Common myeloid progenitor, CD34-positive (primary cell): ENCODE results near the gene ANGPTL5.

Experiments used
- CTCF ChIA-PET: fragments of 350-600 bp; sonication (Branson Sonifier 250); formaldehyde crosslinking; loops from one replicate; lab custom pipeline; 2021; ENCODE audit warnings: antibody characterized with exemption; lab: Charles Lee
- POLR2A ChIA-PET: fragments of 350-600 bp; sonication (Branson Sonifier 250); formaldehyde crosslinking; loops from one replicate; lab custom pipeline; 2021; ENCODE audit warnings: antibody characterized with exemption; lab: Charles Lee
- DNase-seq, 3 donors: peaks; one replicate each; pipeline versions ENCODE4 v3.0.0 to v3.0.0-alpha.2; 2013
- H3K27ac ChIP-seq, 2 experiments: 1 replicate in 1 of 2; 2 replicates in 1 of 2; pipeline ENCODE4 v1.7.0; 2013; ENCODE audit warnings: inconsistent platforms in 2 of 2, low read length in 2 of 2, mild to moderate bottlenecking in 2 of 2, low read depth in 1 of 2, moderate library complexity in 1 of 2; ENCODE audit not compliant: severe bottlenecking in 2 of 2, insufficient read depth in 1 of 2, poor library complexity in 1 of 2
- H3K27me3 ChIP-seq, 5 experiments: replicated peaks in 2 of 5; 1 replicate in 3 of 5; 2 replicates in 2 of 5; pipeline versions ENCODE4 v1.6.1 to v1.7.0; 2013; ENCODE audit warnings: low read length in 4 of 5, mild to moderate bottlenecking in 2 of 5, moderate library complexity in 2 of 5, inconsistent platforms in 1 of 5; ENCODE audit not compliant: insufficient read depth in 5 of 5, control insufficient read depth in 4 of 5
- H3K36me3 ChIP-seq, 4 experiments: 1 replicate in 2 of 4; 2 replicates in 2 of 4; pipeline versions ENCODE4 v1.6.1 to v1.7.0; 2013; ENCODE audit warnings: low read length in 3 of 4, control low read depth in 1 of 4, mild to moderate bottlenecking in 1 of 4; ENCODE audit not compliant: control insufficient read depth in 4 of 4, insufficient read depth in 4 of 4
- H3K4me1 ChIP-seq, 4 experiments: 1 replicate in 3 of 4; 2 replicates in 1 of 4; pipeline versions ENCODE4 v1.6.1 to v1.7.1; 2013; ENCODE audit warnings: low read length in 3 of 4, mild to moderate bottlenecking in 3 of 4, control low read depth in 1 of 4, inconsistent platforms in 1 of 4, moderate library complexity in 1 of 4; ENCODE audit not compliant: control insufficient read depth in 4 of 4, insufficient read depth in 4 of 4; ENCODE audit errors: control extremely low read depth in 1 of 4
- H3K4me3 ChIP-seq, 7 experiments: 1 replicate in 4 of 7; 2 replicates in 3 of 7; pipeline versions ENCODE4 v1.5.1 to v1.7.0; 2013; ENCODE audit warnings: mild to moderate bottlenecking in 7 of 7, low read length in 6 of 7, moderate library complexity in 6 of 7, inconsistent platforms in 2 of 7, low read depth in 2 of 7, control low read depth in 1 of 7; ENCODE audit not compliant: insufficient read depth in 4 of 7, control insufficient read depth in 1 of 7; ENCODE audit errors: extremely low read depth in 1 of 7
- H3K9me3 ChIP-seq, 5 experiments: 1 replicate in 4 of 5; 2 replicates in 1 of 5; pipeline versions ENCODE4 v1.6.1 to v1.7.1; 2013; ENCODE audit warnings: low read length in 4 of 5, mild to moderate bottlenecking in 2 of 5, inconsistent platforms in 1 of 5, low read depth in 1 of 5, moderate library complexity in 1 of 5; ENCODE audit not compliant: control insufficient read depth in 4 of 5, insufficient read depth in 2 of 5; ENCODE audit errors: control extremely low read depth in 1 of 5
- WGBS: methylation state at CpG from one replicate; pipeline ENCODE4 v1.1.5; 2013; ENCODE audit not compliant: insufficient coverage; 5-methylcytosine and 5-hydroxymethylcytosine counted together

The ANGPTL5 gene

GRCh38 chr11:101870510-101870909 is 45.8 kb downstream of the ANGPTL5 start:
- no peaks in the 10 kb centered on the region for H3K36me3 ChIP-seq
- ChIA-PET POLR2A (no interaction called here), CTCF (interaction anchor here (1.0 kb wide), 1 partner anchor 9 kb away, joined by 4 read pairs; no protein-coding TSS in a partner anchor)
- no peaks in the 10 kb centered on the region for H3K9me3 ChIP-seq
- no peak overlapping the region for H3K4me3 ChIP-seq
- DNase-seq, result no peak
- H3K4me1 ChIP-seq, result no peaks in the 10 kb centered on the region
- H3K27ac ChIP-seq, result no peak overlapping the region
- peaks cover 1 to 8% (median 2%) of the 10 kb centered on the region in 5 experiments for H3K27me3 ChIP-seq
- WGBS, result 98% methylated on average over 5 of the region's 6 CpGs

- DNase-seq, result no peak
- Histone ChIP-seq H3K27me3 (peaks cover 1 to 8% (median 2%) of the 10 kb centered on the region in 5 experiments), H3K4me3 (no peak overlapping the region), H3K36me3 (no peaks in the 10 kb centered on the region), H3K27ac (no peak overlapping the region), H3K4me1 (no peaks in the 10 kb centered on the region), H3K9me3 (peaks cover 0 to 3% (median 0%) of the 10 kb centered on the region in 5 experiments)
- CTCF ChIA-PET, result interaction anchor here (3.5 kb wide), 1 partner anchor 139 kb away, joined by 18 read pairs; no protein-coding TSS in a partner anchor
- 100% methylated on average over 1 of the region's 2 CpGs for WGBS
- POLR2A ChIA-PET, result no interaction called here
Observed at GRCh38 chr11:101867951-101868350, 48.4 kb downstream of the ANGPTL5 start.

- no peak for DNase-seq
- POLR2A ChIA-PET, result no interaction called here
- peaks cover 0 to 3% (median 0%) of the 10 kb centered on the region in 5 experiments for H3K9me3 ChIP-seq
- no peak overlapping the region for H3K4me3 ChIP-seq
- no peaks in the 10 kb centered on the region for H3K36me3 ChIP-seq
- peaks cover 1 to 8% (median 2%) of the 10 kb centered on the region in 5 experiments for H3K27me3 ChIP-seq
- no peak overlapping the region for H3K27ac ChIP-seq
- 100% methylated on average over 3 of the region's 5 CpGs for WGBS
- CTCF ChIA-PET, result interaction anchor here (3.5 kb wide), 1 partner anchor 140 kb away, joined by 18 read pairs; no protein-coding TSS in a partner anchor
- no peaks in the 10 kb centered on the region for H3K4me1 ChIP-seq
Observed at GRCh38 chr11:101866619-101867491, 49.5 kb downstream of the ANGPTL5 start.

GRCh38 chr11:101864098-101864497 is 52.2 kb downstream of the ANGPTL5 start:
- H3K9me3 ChIP-seq, result peaks cover 0 to 3% (median 0%) of the 10 kb centered on the region in 5 experiments
- ChIA-PET CTCF (interaction anchor here (0.6 to 6.8 kb wide), 5 partner anchors 15 to 802 kb away, joined by 3 to 110 read pairs (median 3); no protein-coding TSS in a partner anchor), POLR2A (no interaction called here)
- H3K4me1 ChIP-seq, result no peaks in the 10 kb centered on the region
- H3K4me3 ChIP-seq, result no peak overlapping the region
- peaks cover 0 to 5% (median 2%) of the 10 kb centered on the region in 5 experiments for H3K27me3 ChIP-seq
- DNase-seq, result no peak
- H3K36me3 ChIP-seq, result no peaks in the 10 kb centered on the region
- H3K27ac ChIP-seq, result no peak overlapping the region

GRCh38 chr11:101863361-101863760 is 53.0 kb downstream of the ANGPTL5 start:
- DNase-seq, result no peak
- ChIA-PET POLR2A (no interaction called here), CTCF (interaction anchor here (1.2 to 6.8 kb wide), 3 partner anchors 15 to 803 kb away, joined by 3 to 110 read pairs (median 5); no protein-coding TSS in a partner anchor)
- H3K36me3 ChIP-seq, result no peaks in the 10 kb centered on the region
- no peak overlapping the region for H3K27ac ChIP-seq
- peaks cover 0 to 3% (median 0%) of the 10 kb centered on the region in 5 experiments for H3K9me3 ChIP-seq
- H3K4me3 ChIP-seq, result no peak overlapping the region
- peaks cover 0 to 4% (median 0%) of the 10 kb centered on the region in 5 experiments for H3K27me3 ChIP-seq
- no peaks in the 10 kb centered on the region for H3K4me1 ChIP-seq

GRCh38 chr11:101862391-101863233 is 53.7 kb downstream of the ANGPTL5 start:
- Histone ChIP-seq H3K9me3 (peaks cover 0 to 3% (median 0%) of the 10 kb centered on the region in 5 experiments), H3K4me3 (no peak overlapping the region), H3K36me3 (no peaks in the 10 kb centered on the region), H3K27ac (no peak overlapping the region), H3K4me1 (no peaks in the 10 kb centered on the region), H3K27me3 (peaks cover 0 to 4% (median 0%) of the 10 kb centered on the region in 5 experiments)
- DNase-seq, result peak; percentile 16 to 40 (median 38)
- POLR2A ChIA-PET, result no interaction called here
- WGBS, result 93% methylated on average over 4 of the region's 5 CpGs
- CTCF ChIA-PET, result interaction anchor here (1.1 to 6.8 kb wide), 4 partner anchors 8 to 405 kb away, joined by 3 to 110 read pairs (median 6); partner anchors contain the start of genes ANGPTL5 and CEP126
